Measurements from ENCODE around the gene CD82.

The CD82 gene

DNA sequence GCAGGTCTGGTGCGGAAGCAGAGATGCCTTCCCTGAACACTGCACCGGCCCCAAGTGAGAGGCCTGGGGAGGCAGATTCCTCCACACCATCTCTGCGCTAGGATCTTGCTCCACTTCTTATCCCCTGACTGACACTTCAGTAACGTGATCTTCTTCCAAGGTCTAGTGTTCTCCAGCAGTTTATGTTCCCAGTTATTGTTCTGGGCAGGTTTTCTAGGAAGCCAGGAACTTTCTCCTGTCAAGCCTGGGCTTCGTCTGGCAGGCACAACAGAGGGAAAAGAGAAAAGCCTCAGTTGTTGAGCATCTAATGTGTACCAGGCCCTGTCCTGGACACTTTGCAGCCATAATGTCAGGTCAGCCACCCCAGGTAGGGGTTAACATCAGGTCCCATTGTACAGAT, 10.5 kb downstream of the CD82 start:
- DNase-seq (ENCODE audit: low spot score), result no peak

- no peak for DNase-seq (ENCODE audit: low spot score)
Observed at GRCh38 chr11:44576656-44577055, 11.2 kb downstream of the CD82 start.

DNA sequence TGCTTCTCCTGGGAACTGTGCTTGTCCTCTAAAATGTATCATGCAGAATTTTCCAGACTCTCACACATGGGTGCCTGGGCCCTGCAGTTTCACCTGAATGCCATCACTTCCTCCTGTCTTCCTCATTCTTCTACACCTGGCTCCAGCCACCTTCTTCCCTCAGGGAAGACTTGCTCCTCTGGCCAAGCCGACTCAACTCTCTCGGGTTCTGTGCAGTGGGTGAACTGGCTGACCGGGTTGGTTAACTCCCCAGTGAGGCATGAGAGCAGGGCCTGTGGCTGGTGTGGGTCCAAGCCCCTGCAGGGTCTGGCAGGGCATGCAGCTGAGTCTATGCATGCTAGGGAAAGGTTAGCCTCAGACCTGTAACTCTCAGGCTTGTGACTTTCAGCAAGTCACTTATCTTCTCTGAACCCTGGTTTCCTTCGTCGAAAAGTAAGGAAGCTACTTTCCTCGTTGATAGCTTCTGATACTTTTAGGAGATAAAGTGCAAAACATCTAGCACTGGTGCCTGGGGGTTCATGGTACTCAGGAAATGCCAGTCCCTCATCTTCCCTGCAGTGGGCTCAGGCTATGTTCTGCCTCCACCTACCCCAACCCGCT, 11.9 kb downstream of the CD82 start:
- no peak for DNase-seq (ENCODE audit: low spot score)

- DNase-seq (ENCODE audit: low spot score), result no peak
Observed at GRCh38 chr11:44578279-44578678, 12.8 kb downstream of the CD82 start.

DNA sequence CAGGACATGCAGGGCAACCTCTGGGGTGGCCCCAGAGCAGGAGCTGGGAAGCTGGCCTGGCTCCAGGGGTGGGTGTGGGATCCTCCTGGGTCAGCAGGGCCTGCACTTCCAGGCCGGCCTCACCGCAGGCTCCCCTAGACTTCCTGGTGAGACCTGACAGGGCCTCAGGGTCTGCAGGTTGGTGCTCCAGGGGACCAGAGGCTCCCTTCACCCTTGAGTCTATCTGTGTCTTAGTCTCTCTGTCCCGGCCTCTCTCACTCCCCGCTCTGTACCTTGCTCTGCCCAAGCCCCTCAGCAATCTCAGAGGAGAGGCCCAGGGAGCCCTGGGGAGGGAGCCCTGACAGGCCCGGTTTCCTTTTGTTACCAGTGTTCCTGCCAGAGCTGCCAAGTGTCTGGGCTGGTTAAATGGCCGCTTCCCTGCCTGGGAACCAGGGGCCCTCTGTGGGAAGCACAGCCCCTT, 13.9 kb downstream of the CD82 start:
- DNase-seq (ENCODE audit: low spot score), result no peak

- DNase-seq (ENCODE audit: low spot score), result no peak
Observed at GRCh38 chr11:44580701-44581100, 15.2 kb downstream of the CD82 start.

DNA sequence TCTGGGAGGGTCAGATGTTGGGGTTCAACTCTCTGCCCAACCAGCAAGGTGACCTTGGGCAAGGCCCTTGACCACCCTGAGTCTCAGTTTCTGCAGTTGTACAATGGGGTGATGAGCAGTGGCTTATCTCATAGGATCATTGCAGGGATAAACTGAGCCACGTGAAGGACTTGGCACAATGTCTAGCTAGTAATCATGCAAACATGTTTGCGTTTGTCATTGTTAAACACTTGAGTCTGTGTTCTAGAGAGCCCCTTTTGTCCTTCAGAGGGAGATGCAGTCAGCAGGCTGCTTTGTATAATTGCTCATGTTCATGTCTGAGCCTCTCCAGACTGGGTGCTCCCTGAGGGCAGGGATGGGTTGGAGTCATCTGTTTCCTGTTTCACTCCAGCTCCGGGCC, 15.8 kb downstream of the CD82 start:
- no peak for DNase-seq (ENCODE audit: low spot score)

- no peak for DNase-seq (ENCODE audit: low spot score)
Observed at GRCh38 chr11:44582641-44583352, 17.3 kb downstream of the CD82 start.

DNA sequence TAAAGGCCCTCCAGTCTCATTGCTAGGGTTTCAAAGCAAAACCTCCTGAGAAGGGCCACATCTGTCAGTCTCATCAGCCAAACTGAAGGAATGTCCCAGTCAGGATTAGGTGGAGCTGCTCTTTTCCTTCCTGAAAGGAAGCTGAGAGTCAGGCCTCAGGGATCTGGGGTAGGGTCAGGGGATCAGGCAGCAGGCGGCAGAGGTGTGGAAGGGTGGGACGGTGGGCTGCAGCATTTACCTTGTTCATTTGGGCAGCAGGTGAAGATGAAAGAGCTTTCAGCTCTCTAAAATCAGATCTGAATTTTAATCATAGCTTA, 17.8 kb downstream of the CD82 start:
- DNase-seq (ENCODE audit: low spot score), result no peak

DNA sequence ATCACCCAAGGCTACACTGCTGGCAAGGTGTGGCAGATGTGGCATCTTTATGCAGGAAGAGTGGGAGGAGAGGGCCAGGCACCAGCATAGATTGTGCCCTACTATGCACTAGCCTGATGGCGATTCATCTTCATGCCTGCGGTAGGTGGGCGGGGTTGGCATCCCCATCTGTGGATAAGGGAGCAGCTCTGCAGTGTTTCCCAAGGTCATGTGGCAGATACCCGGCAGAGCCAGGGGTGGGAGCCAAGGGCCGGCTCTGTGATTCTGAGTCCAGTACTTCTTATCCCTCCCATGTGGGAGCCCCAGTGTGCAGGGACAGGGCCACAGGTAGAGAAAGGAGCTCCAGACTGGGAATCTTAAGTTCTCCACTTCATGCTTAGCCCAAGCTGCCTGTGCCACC, 20.0 kb downstream of the CD82 start:
- DNase-seq (ENCODE audit: low spot score), result no peak

DNA sequence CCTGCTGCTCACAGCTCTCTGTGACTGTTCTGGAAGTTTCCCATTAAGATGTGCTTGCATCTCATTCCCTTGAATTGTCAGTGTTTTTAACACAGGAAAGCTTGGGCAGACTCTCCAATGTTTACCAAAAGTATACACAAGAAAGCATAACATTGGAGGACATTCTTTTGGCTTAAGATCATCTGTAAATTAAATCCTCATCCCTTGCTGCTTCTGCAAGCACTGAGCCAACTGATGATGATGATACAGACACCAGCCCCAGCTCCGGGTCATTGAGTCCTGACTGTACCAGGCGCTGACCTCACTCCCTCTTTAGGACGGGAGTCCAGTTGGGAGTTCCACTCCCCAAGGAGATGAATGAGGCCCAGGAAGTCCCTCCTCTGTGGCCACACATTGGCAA, 23.8 kb downstream of the CD82 start:
- no peak for DNase-seq (ENCODE audit: low spot score)

- DNase-seq (ENCODE audit: low spot score), result no peak
Observed at GRCh38 chr11:44590769-44591168, 25.3 kb downstream of the CD82 start.

DNA sequence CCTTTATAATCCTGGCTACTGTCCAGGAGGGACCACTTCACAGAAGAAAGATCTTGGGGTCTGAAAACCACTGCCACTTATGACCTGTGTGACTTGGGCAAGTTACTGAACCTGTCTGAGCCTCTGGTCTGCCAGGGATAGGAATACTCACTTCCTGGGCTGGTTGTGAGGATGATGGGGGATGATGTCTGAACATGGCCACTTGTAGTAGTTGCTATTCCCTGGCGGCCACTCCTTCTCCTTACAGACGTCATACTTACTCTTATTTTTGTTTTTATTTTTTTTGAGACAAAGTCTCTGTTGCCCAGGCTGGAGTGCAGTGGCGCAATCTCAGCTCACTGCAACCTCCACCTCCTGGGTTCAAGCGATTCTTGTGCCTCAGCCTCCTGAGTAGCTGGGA, 26.1 kb downstream of the CD82 start:
- no peak for DNase-seq (ENCODE audit: low spot score)

DNA sequence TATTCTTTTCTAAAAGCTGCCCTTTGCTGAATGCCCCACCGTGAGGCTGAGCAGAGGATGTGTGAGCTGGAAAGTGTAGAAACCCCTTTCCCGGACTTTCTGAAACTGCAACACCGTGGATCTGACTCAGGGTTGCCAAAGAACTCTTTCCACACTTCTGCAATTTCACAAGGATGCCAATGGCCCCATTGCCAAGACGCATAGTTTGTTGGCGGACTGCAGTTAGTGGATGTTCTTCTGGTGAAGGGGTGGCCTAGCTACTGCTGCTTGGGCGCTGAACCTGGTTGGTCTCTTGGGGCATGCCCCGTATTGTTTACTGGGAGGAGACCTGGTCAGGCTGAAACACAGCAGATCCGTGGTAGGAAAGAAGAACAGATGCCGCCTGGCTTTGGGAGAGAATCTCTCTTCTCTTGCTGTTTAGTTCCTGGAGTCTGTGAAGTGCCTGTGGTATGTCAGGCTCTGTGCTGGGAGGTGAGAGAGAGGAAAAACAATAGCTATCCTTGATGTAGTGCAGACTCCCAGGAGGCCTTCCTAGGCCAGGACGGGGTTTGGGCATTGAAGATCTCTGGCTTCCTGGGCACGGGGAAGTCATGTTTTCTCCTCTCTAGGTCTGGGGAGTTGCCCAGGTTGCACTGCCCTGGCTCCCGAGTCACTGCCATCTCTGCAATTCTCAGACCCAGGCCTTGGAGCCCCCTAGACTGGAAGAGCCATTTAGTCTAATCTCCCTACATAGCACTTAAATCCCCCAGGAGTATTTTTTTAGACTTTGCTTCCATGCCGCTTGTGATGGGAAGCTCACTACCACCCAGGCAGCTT, 26.9 kb downstream of the CD82 start:
- DNase-seq (ENCODE audit: low spot score), result no peak

DNA sequence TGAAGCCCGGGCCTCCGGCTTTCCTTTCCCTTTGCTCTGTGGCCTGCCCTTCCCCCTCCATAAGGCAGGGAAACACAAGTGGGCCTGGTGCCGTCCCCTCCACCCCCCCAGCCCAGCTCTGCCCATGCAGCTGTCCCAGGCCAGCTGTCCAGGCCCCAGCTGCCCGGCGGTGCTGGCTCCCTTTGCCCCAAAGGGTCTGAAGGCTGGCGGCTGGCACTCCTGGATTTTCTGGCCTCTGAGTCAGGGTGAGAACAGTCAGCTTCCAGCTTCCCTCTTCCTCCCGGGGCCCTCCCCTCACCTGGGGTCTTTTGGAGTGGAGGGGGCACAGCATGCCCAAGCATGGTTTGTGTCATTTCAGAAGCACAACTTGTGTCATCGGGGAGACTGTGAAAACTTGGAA, 27.8 kb downstream of the CD82 start:
- no peak for DNase-seq (ENCODE audit: low spot score)

GRCh38 chr11:44595006-44595405, 29.5 kb downstream of the CD82 start:
- no peak for DNase-seq (ENCODE audit: low spot score)

DNA sequence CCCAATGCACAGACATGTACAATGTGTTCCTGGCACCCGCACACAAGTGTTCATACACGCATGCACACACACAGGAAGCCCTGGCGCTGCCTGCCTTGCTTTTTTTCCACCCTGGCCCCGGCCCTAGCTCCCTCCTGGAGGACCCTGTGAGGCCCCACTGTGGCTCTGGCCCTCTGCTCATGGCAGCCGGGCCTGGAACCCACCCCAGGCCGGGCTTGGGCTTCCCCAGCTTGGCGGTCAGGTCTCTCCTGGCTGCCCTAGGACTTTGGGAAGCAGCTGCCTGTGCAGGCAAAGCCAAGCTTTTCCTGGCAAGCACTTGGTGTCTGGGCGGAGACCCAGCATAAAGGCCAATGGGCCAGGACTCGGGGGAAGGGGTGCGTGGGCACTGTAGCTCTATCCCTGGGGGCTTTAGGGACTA, 30.5 kb downstream of the CD82 start:
- peak; percentile 33 for DNase-seq (ENCODE audit: low spot score)

DNA sequence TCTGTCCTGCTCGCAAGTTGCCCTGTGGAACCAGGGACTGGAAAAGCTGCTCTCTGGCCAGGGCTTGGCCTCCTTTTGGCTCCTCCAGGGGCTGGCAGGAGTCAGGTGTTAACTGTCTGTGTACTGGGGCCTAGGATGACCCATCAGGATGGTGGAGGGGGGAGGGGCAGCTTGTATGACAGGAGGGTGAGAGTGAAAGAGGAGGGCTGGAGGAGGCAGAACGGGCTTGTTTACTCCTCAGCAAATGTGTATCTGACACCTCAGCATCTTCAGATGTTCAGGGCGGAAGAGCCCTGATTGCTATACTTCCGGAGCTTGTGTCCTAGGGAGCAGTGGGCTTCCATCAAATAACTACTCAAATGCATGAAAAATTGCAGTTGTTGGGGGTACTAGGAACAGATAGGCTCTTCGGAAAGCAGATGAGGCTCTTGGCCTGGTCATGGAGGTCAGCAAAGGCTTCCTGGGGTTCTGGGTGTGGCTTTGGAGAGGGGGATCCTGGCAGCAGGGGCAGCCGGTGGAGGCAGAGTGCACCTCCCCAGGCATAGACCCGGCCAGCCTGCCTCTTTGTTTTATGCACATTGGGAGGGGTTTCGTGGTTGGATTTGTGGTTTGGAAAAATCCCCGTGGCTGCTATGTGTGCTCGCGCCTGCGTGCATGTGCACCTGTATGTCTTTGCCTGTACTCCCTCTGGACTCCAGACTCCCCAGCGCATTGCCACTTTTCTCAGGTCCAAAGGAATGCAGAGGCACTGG, 31.2 kb downstream of the CD82 start:
- DNase-seq (ENCODE audit: low spot score), result peak; percentile 77

DNA sequence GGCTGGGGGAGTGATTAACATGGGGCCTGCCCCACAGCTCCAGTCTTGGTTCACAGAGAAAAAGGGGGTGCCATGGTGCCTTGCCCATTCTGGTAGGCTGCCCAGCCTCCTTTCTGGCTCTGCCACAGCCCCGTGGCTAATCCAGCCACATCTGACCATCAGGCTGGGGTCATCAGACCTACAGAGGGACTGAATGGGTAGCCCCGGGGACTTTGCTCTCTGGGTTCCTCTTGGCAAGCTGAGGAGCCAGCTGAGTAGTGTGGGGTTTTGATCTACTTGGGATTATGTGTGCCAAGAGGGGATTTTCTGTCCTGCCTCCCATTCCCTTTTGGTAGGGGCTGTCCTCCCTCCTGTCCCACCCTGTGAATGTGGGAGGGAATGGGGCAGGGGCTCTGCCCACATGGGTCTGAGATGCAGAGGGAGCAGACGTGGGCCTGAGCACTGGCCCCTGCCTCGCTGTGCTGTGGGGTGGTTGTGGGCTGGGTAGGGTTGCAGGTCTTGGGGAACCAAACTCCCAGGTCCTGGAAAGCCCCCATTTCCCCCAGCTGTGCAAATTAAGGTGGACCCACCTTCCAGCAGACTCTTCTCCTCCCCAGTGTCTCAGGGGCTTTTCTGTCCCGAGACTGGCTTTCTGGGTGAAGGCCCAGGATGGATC, 32.0 kb downstream of the CD82 start:
- no peak for DNase-seq (ENCODE audit: low spot score)

- DNase-seq (ENCODE audit: low spot score), result no peak
Observed at GRCh38 chr11:44598831-44599230, 33.4 kb downstream of the CD82 start.

DNA sequence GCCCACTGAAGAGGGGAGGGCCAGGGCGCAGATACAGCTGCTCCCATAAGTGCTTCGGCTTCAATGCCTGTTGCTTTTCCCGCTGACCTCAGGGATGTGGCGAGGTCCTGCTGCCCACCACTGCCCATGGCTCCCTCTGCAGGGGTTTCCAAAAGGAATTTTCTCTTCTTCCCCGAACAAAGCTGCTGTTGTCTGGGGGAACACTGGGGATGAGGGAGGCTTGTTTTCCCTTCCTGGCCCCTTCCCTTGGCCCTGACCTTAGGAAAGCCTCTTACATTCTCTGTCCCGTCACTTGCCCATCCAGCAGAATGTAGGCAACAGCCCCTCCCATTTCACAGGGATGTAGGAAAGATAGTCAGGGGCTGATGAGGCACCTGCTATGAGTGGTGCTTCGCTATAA, 34.8 kb downstream of the CD82 start:
- DNase-seq (ENCODE audit: low spot score), result no peak

GRCh38 chr11:44600839-44601383, 35.4 kb downstream of the CD82 start:
- DNase-seq (ENCODE audit: low spot score), result no peak
